Mesenchymal stem cell (in vitro differentiated cells and primary cell): ENCODE results near the gene SLC66A2.

Source experiments
- DNase-seq: peaks from one replicate; pipeline ENCODE4 v3.0.0-alpha.2; 2013
- H2AFZ ChIP-seq: one replicate; pipeline ENCODE4 v1.6.1; 2013; ENCODE audit warnings: low read depth, mild to moderate bottlenecking, control low read depth, inconsistent platforms, low read length, moderate library complexity
- H2AK5ac ChIP-seq: 2 replicates; pipeline ENCODE4 v1.6.1; 2013; ENCODE audit warnings: low read length, moderate library complexity, mild to moderate bottlenecking, inconsistent platforms; ENCODE audit not compliant: severe bottlenecking
- H2BK120ac ChIP-seq: one replicate; pipeline ENCODE4 v1.6.1; 2013; ENCODE audit warnings: low read depth, mild to moderate bottlenecking, inconsistent platforms, low read length, moderate library complexity
- H2BK12ac ChIP-seq, 2 experiments: one replicate each; pipeline ENCODE4 v1.6.1; 2013; ENCODE audit warnings: inconsistent platforms in 2 of 2, low read length in 2 of 2, mild to moderate bottlenecking in 2 of 2, moderate library complexity in 2 of 2, control low read depth in 1 of 2
- H2BK15ac ChIP-seq: one replicate; pipeline ENCODE4 v1.6.1; 2013; ENCODE audit warnings: mild to moderate bottlenecking, low read depth, inconsistent platforms; ENCODE audit not compliant: poor library complexity, severe bottlenecking
- H2BK5ac ChIP-seq: 2 replicates; pipeline ENCODE4 v1.6.1; 2013; ENCODE audit warnings: low read depth, mild to moderate bottlenecking, low read length, control low read depth, inconsistent platforms; ENCODE audit not compliant: poor library complexity, severe bottlenecking
- H3K14ac ChIP-seq, 2 experiments: one replicate each; pipeline ENCODE4 v1.6.1; 2013; ENCODE audit warnings: inconsistent platforms in 2 of 2, low read length in 2 of 2, control low read depth in 1 of 2, mild to moderate bottlenecking in 1 of 2, moderate library complexity in 1 of 2
- H3K18ac ChIP-seq, 2 experiments: one replicate each; pipeline ENCODE4 v1.6.1; 2013; ENCODE audit warnings: inconsistent platforms in 2 of 2, low read length in 2 of 2, control low read depth in 1 of 2, low read depth in 1 of 2, mild to moderate bottlenecking in 1 of 2
- H3K23ac ChIP-seq, 2 experiments: one replicate each; pipeline ENCODE4 v1.6.1; 2013; ENCODE audit warnings: inconsistent platforms in 2 of 2, low read length in 2 of 2, mild to moderate bottlenecking in 2 of 2, moderate library complexity in 2 of 2, control low read depth in 1 of 2
- H3K27ac ChIP-seq: 2 replicates; pipeline ENCODE4 v1.5.1; 2013; ENCODE audit warnings: mild to moderate bottlenecking, moderate library complexity, low read length, control low read depth, inconsistent platforms; ENCODE audit not compliant: poor library complexity, severe bottlenecking
- H3K27me3 ChIP-seq, 2 experiments: 2 replicates each; pipeline versions ENCODE4 v1.6.1 to v1.7.0; 2013; ENCODE audit warnings: low read length in 2 of 2, mild to moderate bottlenecking in 2 of 2, moderate library complexity in 2 of 2, control low read depth in 1 of 2, inconsistent platforms in 1 of 2; ENCODE audit not compliant: control insufficient read depth in 1 of 2, insufficient read depth in 1 of 2
- H3K36me3 ChIP-seq, 2 experiments: 2 replicates each; pipeline versions ENCODE4 v1.6.1 to v1.7.0; 2013; ENCODE audit warnings: low read length in 2 of 2, control low read depth in 1 of 2, inconsistent platforms in 1 of 2, low read depth in 1 of 2, mild to moderate bottlenecking in 1 of 2; ENCODE audit not compliant: insufficient read depth in 2 of 2, control insufficient read depth in 1 of 2
- H3K4ac ChIP-seq, 2 experiments: one replicate each; pipeline ENCODE4 v1.6.1; 2013; ENCODE audit warnings: inconsistent platforms in 2 of 2, low read length in 2 of 2, mild to moderate bottlenecking in 2 of 2, moderate library complexity in 2 of 2, control low read depth in 1 of 2, low read depth in 1 of 2
- H3K4me1 ChIP-seq: 2 replicates; pipeline ENCODE4 v1.6.1; 2013; ENCODE audit warnings: low read depth, low read length, control low read depth; ENCODE audit not compliant: control insufficient read depth, insufficient read depth
- H3K4me2 ChIP-seq: 2 replicates; pipeline ENCODE4 v1.6.1; 2013; ENCODE audit warnings: low read length, mild to moderate bottlenecking, inconsistent platforms; ENCODE audit not compliant: poor library complexity, severe bottlenecking
- H3K4me3 ChIP-seq, 2 experiments: 2 replicates each; pipeline versions ENCODE4 v1.5.1 to v1.7.0; 2013; ENCODE audit warnings: low read length in 2 of 2, mild to moderate bottlenecking in 2 of 2, control low read depth in 1 of 2, low read depth in 1 of 2; ENCODE audit not compliant: insufficient read depth in 1 of 2
- H3K79me1 ChIP-seq: replicated peaks from 2 replicates; pipeline ENCODE4 v1.6.1; 2013; ENCODE audit warnings: mild to moderate bottlenecking, control low read depth, low read length, inconsistent platforms; ENCODE audit not compliant: poor library complexity, severe bottlenecking
- H3K9ac ChIP-seq: 2 replicates; pipeline ENCODE4 v1.7.0; 2013; ENCODE audit warnings: mild to moderate bottlenecking, low read length, moderate library complexity
- H3K9me3 ChIP-seq: 2 replicates; pipeline ENCODE4 v1.7.0; 2013; ENCODE audit warnings: mild to moderate bottlenecking, low read length; ENCODE audit not compliant: control insufficient read depth
- H4K8ac ChIP-seq: one replicate; pipeline ENCODE4 v1.6.1; 2013; ENCODE audit warnings: inconsistent platforms, mild to moderate bottlenecking, low read length, moderate library complexity
- H4K91ac ChIP-seq: one replicate; pipeline ENCODE4 v1.6.1; 2013; ENCODE audit warnings: mild to moderate bottlenecking, low read length, inconsistent platforms
- WGBS: methylation state at CpG from one replicate; pipeline ENCODE4 v1.1.7; 2013; ENCODE audit warnings: mixed read lengths; 5-methylcytosine and 5-hydroxymethylcytosine counted together

Gene SLC66A2

DNA sequence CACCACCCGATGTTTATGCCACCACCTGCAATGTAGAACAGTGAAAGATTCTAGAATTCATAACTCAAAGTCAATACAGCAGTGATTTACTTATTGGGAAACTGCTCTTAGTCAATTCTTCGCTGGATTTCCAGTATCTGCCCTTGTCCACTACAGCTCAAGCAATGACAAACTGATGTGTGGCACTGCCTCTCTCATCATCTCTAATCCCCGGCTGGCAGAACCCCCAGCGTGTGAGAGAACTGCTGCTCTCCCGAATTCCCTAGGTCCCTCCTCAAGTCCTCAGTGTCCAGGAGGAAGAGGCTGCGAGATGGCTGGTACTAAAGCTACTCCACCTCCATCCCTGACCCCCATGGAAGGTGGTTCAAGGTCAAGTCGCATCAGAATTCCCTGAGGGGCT lies 35.3 kb upstream of the SLC66A2 start:
- Histone ChIP-seq H2AFZ (no peak overlapping the region), H3K4me2 (peak overlapping the region; percentile 89), H3K4ac (no peak overlapping the region), H2AK5ac (no peak overlapping the region), H3K27me3 (no peaks in the 10 kb centered on the region), H3K79me1 (peaks cover 3% of the 10 kb centered on the region), H3K4me1 (peaks cover 16% of the 10 kb centered on the region), H4K8ac (no peak overlapping the region), H4K91ac (no peak overlapping the region), H2BK15ac (no peak overlapping the region), H3K27ac (peak overlapping the region; percentile 8), H2BK12ac (no peak overlapping the region), H3K23ac (no peak overlapping the region), H3K9me3 (no peaks in the 10 kb centered on the region), H3K4me3 (peak overlapping the region; percentile 38 to 88), H3K18ac (no peak overlapping the region), H3K9ac (peak overlapping the region; percentile 100), H3K36me3 (peaks cover 14 to 17% of the 10 kb centered on the region in 2 experiments), H2BK5ac (no peak overlapping the region), H2BK120ac (no peak overlapping the region), H3K14ac (no peak overlapping the region)
- 56% methylated on average over 6 of the region's 7 CpGs for WGBS
- DNase-seq: no peak

DNA sequence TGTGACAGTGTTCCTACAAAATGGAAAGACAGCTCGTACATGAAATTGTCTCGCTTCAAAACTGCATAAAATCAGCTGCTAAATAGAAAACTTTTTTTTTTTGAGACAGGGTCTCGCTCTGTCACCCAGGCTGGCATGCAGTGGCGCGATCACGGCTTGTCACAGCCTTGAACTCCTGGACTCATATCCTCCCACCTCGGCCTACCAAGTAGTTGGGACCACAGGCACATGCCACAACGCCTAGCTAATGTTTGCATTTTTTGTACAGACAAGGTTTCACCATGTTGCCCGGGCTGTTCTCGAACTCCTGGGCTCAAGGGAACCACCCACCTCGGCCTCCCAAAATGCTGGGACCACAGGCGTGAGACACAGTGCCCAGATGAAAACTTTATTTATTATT lies 33.7 kb upstream of the SLC66A2 start:
- H3K14ac ChIP-seq: no peak overlapping the region
- H2AFZ ChIP-seq: no peak overlapping the region
- H3K9ac ChIP-seq: peak overlapping the region; percentile 100
- no peak overlapping the region for H3K4me2 ChIP-seq
- DNase-seq: no peak
- peaks cover 3% of the 10 kb centered on the region for H3K79me1 ChIP-seq
- H3K27ac ChIP-seq: no peak overlapping the region
- H2BK12ac ChIP-seq: no peak overlapping the region
- no peak overlapping the region for H2BK15ac ChIP-seq
- 98% methylated on average over 12 of the region's 12 CpGs for WGBS
- H3K27me3 ChIP-seq: no peaks in the 10 kb centered on the region
- no peak overlapping the region for H2BK120ac ChIP-seq
- no peak overlapping the region for H3K4ac ChIP-seq
- H3K23ac ChIP-seq: no peak overlapping the region
- no peak overlapping the region for H4K91ac ChIP-seq
- H3K4me1 ChIP-seq: peaks cover 19% of the 10 kb centered on the region
- H3K18ac ChIP-seq: no peak overlapping the region
- no peak overlapping the region for H2BK5ac ChIP-seq
- H3K9me3 ChIP-seq: no peaks in the 10 kb centered on the region
- H2AK5ac ChIP-seq: no peak overlapping the region
- H3K36me3 ChIP-seq: peaks cover 15 to 20% of the 10 kb centered on the region in 2 experiments
- no peak overlapping the region for H4K8ac ChIP-seq
- no peak overlapping the region for H3K4me3 ChIP-seq

DNA sequence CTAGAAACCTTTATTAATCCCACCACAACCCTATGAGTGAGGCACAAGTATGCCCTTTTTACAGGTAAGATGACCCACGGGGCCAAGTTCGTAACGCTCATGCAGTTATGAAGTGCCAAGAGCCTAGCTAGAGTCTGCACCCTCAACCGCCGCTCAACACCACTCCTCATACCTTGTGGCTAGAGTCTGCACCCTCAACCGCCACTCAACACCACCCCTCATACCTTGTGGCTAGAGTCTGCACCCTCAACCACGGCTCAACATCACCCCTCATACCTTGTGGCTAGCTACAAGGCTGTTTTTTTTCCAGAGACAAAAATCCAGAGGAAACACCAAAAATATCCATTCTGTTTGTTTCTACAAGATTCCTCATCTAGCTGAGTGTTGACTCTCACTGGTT lies 32.3 kb upstream of the SLC66A2 start:
- WGBS: over 99% methylated on average over 7 of the region's 7 CpGs
- DNase-seq: no peak
- peak overlapping the region; percentile 12 for H4K8ac ChIP-seq
- H2BK12ac ChIP-seq: no peak overlapping the region
- no peak overlapping the region for H2AK5ac ChIP-seq
- peaks cover under 1% of the 10 kb centered on the region for H3K79me1 ChIP-seq
- H3K9ac ChIP-seq: no peak overlapping the region
- no peak overlapping the region for H3K14ac ChIP-seq
- H3K27ac ChIP-seq: no peak overlapping the region
- no peak overlapping the region for H2BK120ac ChIP-seq
- no peak overlapping the region for H3K23ac ChIP-seq
- no peak overlapping the region for H2BK15ac ChIP-seq
- H3K9me3 ChIP-seq: no peaks in the 10 kb centered on the region
- no peak overlapping the region for H3K4me2 ChIP-seq
- no peak overlapping the region for H3K4ac ChIP-seq
- H3K36me3 ChIP-seq: peaks cover 20 to 26% of the 10 kb centered on the region in 2 experiments
- no peak overlapping the region for H2AFZ ChIP-seq
- H3K4me1 ChIP-seq: peaks cover 17% of the 10 kb centered on the region
- no peak overlapping the region for H2BK5ac ChIP-seq
- H3K27me3 ChIP-seq: no peaks in the 10 kb centered on the region
- no peak overlapping the region for H4K91ac ChIP-seq
- H3K4me3 ChIP-seq: no peak overlapping the region
- H3K18ac ChIP-seq: no peak overlapping the region

DNA sequence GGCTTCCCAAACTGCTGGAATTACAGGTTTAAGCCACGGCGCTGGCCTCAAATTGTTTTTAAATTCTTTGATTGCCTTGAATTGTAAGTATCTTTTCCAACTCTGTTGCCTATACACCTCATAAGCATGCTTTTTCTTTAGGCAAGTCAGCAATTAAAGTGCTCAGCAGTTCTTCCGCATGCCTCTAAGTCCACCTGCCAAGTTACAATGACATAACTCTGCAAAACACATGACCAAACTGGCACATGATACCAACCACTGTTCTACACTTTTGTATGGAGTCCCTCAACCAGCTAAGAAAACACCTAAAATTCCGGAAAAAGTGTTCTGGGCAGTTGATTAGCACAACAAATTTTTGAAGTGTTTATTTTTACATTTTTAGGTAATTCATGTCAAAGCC lies 31.8 kb upstream of the SLC66A2 start:
- H3K14ac ChIP-seq: no peak overlapping the region
- H3K18ac ChIP-seq: no peak overlapping the region
- no peak overlapping the region for H3K4ac ChIP-seq
- no peak overlapping the region for H4K91ac ChIP-seq
- no peaks in the 10 kb centered on the region for H3K9me3 ChIP-seq
- H3K23ac ChIP-seq: no peak overlapping the region
- no peak for DNase-seq
- no peaks in the 10 kb centered on the region for H3K79me1 ChIP-seq
- no peak overlapping the region for H2AFZ ChIP-seq
- WGBS: 99% methylated on average over 3 of the region's 4 CpGs
- no peak overlapping the region for H3K4me2 ChIP-seq
- H3K9ac ChIP-seq: no peak overlapping the region
- H2AK5ac ChIP-seq: no peak overlapping the region
- no peak overlapping the region for H2BK5ac ChIP-seq
- H3K36me3 ChIP-seq: peaks cover 20 to 26% of the 10 kb centered on the region in 2 experiments
- no peak overlapping the region for H2BK15ac ChIP-seq
- no peak overlapping the region for H3K4me3 ChIP-seq
- H3K27me3 ChIP-seq: no peaks in the 10 kb centered on the region
- H3K4me1 ChIP-seq: peaks cover 17% of the 10 kb centered on the region
- H3K27ac ChIP-seq: no peak overlapping the region
- no peak overlapping the region for H2BK12ac ChIP-seq
- H4K8ac ChIP-seq: no peak overlapping the region
- H2BK120ac ChIP-seq: no peak overlapping the region
